NCI-H510A (cell line): Measurements from ENCODE around the gene AFF2.

Source experiments
- DNase-seq: peaks from one replicate; lab custom pipeline; 2025; lab: John Stamatoyannopoulos, UW

Gene AFF2

DNA sequence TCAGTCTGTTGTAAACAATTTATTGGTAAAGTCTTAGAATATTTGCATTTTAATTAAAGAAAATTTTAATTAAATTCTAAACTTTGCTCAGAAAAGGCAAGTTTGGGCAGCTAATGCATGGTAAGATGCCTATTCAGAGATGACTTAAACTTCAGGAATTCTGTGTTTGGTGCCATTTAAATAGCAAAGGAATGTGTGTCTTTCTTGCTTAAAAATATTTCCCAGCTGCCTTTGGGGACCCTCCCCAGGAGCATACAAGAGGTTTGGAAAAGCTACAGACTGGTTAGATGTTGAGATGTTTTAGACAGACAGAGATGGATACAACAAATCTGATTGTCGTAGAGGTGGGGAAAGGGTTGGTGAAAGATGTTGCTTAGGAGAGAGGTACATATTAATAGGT, 36.5 kb downstream of the AFF2 start:
- DNase-seq = no peak

DNA sequence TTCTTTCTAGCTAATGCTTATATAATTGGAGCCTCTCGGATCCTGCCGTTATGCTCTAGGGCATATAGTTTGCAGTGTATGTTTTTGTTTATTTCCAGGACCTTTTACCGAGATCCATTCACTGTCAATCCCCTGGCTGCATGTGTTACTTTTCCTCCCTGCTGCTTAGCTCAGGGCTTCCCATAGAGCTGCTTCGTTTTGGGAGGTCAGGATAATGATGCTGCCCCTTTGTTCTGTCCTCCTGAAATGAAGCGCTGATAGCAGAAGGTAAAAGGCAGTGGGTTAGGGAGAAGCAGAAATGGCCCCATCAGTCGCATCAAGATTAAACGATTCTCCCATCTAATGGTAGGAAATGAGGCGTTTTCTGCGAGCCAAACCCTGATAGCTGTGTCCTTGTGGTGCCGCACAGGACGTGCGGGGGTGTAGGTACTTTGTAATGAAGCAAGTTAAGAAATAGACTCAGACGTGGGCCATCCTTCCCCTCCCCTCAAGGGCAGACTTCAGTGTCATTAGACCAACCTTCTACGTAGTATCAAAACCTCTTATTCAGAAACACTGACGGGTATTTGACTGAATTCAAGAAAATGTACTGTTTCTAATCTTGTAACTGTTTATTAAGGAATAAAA, 37.3 kb downstream of the AFF2 start:
- DNase-seq = no peak

DNA sequence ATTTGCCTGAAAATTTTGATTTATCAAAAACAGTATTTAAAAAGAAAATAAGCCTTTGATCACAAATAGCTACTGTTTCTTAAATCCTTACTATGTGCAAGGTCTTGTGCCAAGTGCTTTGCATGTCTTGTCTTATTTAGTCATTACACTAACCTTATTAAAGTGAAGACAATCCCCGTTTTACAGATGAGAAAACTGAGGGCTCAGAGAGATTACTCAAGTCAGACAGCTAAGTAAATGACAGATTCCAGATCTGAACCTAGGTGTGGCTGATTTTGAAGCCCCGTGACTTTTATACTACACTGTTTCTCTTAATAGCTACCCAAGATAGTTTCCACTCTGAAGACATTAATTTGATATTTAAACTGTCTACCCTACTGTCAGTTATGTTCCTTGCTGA, 38.2 kb downstream of the AFF2 start:
- DNase-seq = no peak

DNA sequence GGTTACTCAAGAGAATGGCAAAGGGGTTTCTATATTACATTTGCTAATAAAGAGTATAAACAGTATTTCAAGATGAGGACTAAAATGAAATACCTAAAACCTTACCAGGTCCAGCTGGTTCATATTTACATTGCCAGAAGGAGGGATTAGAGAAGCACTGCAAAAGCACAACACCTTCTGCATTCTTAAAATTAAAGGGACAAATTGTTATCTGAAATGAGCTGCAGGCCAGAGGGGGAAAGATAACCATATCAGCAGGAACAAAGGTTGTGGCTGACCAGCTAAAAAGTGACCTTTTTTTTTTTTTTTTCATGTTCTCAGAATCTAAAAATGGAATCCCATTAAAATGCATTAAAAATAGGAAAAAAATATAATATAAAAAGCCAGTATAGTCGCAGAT, 39.7 kb downstream of the AFF2 start:
- DNase-seq = no peak

DNA sequence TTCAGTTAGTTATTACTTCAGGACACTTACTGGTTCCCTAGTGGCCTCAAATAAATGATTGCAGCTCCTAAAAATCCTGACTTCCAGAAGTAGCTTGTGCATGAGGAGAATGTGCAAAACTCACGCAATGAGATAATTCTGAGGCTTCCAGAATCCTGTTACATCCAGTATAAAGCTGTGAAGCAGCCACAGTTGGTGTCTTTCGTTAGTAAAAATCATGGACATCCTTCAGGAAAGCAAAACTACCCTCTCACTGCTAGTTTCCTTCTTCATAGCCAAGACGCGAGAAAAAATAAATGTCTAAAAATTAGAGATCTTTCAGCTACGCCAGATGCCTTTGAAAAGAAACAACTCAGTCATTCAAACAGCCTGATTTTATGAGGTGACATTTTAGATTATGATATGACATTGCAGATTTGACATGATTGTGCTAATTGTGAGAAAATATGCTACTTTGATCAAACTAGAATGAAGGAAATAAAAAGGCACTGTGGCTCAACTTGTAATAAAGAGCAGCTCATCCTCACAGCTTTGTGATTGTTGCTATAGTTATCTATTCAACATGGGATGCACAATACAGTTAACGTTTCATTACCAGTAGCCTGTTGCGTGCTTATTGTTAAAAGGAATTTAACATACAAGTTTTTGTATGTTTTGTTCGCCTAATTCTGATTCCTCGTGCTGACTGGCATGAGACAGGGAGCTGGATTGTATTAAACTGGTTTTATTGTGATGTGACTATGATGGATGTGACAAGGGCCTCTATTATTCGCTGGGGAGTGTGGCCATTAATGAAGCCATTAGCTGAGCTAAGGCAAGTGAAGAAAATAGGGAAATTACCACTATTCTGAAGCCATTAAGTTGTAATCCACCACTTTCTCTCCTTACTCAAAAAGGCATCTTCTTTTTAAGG, 40.5 kb downstream of the AFF2 start:
- no peak for DNase-seq

DNA sequence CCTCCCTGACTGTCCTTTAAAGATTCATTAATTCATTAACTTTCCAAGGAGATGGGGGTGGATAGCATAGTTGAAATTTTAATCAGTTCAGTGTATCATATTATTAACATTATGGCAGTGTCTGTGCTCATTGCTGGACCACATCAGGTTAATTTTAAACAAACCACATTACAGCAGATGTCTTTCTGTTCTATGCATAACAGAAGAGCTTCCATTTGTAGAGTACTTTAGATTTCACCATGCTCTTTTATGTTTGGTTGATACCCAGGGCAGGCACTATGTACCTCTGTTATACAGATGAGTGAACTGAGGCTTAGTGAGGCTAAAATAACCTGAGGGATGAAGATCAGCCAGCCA, 41.1 kb downstream of the AFF2 start:
- DNase-seq = no peak

DNA sequence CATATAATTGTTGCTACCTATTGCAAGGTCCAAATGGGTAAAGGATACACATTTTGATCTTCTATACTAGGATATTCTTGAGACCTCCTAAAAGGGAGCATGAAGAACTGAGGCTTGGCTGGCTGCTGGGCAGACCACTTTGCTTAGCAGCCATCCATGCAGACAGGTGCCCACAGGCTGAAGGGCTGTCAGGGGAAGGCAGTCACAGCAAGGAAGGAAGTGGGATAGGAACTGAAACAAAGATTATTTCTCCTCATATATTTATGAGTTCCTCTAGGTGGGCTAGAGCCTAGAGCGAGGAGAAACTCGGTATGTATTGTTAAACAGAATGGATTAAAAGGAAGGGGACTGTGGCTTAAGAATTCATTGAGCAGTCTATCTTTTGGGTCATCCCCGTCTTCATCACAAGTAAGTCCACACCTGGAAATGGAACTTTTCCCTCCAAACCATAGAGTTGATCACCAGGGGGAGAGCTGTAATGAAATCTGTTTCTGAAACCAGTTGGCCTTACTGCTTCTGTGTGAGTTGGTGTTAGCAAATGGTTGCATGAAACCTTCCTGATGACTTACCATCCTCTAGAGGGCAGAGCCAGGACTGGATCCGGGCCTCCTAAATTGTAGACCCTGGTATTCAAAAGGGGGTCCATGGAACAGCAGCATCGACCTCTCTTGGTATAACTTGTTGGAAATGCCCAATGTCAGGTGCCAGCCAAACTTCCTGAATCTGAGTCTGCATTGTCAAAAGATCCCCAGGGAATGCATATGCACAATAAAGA, 42.3 kb downstream of the AFF2 start:
- DNase-seq = no peak

DNA sequence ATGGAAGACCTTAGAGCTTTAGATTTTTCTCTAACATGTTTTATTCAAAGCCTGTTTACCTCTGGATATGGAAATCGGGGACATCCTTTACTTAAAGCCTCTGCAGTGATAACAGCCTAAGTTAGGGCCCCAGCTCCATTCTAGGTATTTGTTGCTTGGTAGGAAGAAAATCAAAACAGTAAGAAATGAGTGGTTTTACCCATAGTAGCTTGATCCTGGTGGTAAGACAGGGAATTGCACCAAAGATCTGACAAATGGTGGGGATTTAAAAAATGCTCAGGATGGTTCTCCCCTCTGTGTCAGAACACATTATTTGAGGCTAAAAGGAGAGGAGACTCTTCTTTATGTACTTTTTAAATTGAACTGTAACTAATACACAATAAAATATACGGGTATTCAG, 52.4 kb downstream of the AFF2 start:
- DNase-seq = no peak

DNA sequence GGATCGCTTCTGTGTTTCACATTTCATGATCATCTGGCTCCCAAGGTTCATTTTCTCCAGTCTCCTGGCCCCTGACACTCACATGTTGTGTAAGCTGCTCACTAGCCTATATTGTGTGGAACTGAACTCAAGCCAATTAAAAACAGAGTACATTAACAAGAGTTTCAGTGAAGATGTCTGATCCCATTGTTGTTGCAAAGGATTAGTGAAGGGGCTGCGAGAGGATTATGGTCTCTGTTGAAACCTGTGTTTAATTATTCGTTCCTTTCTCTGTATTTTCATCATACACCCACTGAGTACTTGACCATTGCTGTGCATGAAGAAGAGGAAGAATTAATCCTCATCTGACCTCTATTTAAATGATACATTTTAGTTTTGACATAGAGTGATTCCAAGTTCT, 54.7 kb downstream of the AFF2 start:
- no peak for DNase-seq

DNA sequence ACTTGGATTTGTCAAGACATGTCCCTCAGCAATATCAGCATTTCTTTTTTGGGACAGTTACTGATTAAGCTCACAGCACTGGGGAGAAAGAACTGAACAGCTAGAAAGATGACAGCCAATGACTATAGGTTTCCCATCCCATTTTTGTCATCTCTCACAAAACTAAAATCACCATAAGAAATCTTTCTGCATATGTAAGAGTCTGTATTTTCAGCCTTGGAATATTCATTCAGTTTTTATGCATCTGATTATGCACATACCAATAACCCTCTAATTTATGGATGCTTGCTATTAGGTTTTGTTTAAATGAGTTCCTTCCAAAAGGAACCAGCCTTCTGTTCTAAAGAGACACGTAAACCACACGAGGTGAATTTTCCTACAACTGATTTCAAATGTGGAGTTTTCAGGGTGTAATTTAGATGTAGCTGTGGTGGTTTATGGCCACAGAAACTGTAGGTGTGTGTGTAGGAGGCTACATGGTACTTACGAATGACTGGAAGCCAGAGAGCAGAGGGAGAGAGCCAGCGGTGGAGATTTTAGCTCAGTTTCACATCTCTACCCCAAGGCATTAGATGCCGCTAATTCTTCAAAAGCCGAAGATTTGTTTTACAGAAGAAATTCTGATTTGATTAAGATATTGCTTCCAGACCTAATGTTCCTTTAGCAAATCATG, 55.3 kb downstream of the AFF2 start:
- no peak for DNase-seq

DNA sequence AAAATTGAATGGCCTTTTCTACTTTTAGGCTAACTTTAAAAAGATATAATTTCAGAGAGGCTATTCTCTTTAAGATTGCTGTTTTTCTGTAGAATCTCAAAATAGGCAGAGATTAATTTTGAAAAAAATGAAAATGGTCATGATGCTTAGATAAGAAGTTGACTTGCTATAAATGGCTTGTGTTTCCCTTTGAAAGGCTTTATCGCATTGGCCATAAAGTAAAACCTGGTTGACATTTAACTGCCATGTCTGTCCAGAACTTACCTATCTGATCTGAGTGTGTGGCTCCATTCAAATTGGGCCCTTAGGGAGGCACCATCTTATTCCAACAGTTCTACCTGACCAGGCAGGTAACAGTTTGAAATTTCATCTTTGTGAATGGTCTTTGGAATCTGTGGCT, 56.1 kb downstream of the AFF2 start:
- no peak for DNase-seq

DNA sequence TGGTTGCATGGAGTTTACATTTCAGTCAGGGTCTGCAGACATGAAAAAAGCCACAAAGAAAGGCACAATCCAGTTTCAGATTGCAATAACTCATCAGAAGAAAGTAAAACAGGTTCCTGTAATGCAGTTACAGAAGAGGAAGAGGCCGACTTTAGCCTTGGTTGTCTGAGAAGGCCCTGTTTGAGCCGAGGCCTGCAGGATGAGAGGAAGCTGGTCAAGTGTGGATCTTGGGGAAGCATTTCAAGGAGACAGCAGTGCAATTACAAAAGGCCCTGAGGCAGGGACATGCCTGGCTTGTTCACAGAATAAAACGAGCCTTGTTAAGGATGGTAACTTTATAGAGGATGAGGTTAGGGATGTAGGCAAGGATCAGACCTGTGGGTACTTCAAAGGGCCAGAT, 62.4 kb downstream of the AFF2 start:
- no peak for DNase-seq

DNA sequence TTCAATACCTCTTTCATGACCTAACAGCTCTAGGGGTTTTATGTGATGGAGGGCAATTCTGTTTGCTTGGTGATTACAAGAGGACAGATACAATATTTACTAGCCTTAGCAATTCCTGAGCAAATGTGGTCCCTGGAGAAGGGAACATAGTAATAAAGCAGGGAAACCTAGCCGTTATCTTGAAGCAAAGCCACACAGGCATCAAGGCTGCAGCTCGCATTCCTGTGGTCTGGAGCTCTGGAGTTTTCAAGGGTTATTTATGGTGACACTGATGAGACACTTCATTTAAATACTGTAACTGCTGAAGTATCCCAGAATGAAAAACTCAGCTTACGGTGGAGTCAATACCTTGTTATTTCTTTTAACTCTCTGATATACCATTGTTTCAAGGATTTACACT, 66.8 kb downstream of the AFF2 start:
- DNase-seq = no peak

DNA sequence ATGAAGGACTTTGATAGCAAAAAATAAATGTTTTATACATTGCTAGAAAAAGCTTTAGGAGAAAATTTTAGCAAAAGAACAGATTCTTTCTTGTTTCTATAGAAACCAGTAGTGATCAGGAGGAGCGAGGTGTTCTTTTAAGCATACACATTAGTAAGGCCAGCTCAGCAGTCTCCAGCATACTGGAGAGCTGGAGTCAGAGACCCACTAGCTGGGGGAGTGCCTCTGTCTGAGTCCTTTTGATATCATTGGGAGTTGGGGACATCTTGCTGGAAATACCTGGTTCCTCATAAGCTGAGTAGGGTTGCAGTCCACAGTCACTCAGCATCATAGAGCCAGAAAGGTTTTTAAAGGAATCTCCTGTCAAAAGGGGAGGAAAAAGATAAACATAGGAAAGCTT, 67.4 kb downstream of the AFF2 start:
- no peak for DNase-seq

DNA sequence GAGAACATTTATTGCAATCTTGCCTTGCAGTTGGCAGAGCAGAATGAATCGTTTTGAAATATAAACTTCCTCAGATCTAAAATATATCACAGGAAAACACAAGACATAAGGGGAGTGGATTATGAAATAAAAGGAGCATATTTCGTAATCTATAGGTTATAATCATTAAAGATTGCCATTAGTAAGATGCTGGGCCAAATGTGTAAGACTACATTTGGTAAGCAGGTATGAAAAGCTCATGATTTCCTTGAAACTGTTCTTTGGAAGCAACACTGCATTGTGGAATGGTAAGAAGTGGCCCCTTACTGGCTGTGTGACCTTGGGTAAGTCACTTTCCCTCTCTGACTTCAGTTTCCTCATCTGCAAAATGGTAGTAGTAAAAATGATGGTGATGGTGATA, 68.3 kb downstream of the AFF2 start:
- DNase-seq = no peak

DNA sequence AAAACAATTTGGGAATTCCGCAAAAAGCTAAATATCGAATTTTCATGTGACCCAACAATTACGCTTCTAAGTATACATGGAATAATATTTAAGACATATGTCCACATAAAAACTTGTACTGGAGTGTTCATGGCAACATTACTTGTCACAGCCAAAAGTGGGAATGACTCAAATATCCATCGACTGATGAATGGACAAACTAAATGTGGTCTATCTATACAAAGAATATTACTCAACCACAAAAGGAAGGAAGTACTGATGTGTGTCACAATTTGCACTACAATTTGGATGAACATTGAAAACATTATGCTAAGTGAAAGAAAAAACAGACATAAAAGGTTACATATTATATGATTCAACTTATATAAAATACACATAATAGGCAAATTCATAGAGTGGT, 71.9 kb downstream of the AFF2 start:
- no peak for DNase-seq

DNA sequence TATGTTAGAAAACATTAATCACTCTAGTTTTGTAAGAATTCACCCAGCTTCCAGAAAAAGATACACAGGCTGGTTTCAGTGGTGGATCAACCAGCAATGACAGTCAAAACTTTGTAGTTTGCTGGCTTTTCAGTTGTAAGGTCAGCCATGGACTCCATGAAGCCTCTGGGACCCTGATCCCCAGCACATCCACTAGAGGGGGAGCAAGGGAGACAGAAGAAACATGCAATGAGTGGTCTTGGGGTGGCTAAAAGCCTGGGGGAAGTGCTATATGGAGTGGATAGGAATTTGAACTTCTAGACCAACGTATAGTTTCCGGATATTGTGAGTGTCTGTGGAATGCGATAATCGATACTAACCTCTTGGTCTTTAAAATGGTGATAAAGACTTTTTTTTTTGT, 72.7 kb downstream of the AFF2 start:
- DNase-seq = no peak

DNA sequence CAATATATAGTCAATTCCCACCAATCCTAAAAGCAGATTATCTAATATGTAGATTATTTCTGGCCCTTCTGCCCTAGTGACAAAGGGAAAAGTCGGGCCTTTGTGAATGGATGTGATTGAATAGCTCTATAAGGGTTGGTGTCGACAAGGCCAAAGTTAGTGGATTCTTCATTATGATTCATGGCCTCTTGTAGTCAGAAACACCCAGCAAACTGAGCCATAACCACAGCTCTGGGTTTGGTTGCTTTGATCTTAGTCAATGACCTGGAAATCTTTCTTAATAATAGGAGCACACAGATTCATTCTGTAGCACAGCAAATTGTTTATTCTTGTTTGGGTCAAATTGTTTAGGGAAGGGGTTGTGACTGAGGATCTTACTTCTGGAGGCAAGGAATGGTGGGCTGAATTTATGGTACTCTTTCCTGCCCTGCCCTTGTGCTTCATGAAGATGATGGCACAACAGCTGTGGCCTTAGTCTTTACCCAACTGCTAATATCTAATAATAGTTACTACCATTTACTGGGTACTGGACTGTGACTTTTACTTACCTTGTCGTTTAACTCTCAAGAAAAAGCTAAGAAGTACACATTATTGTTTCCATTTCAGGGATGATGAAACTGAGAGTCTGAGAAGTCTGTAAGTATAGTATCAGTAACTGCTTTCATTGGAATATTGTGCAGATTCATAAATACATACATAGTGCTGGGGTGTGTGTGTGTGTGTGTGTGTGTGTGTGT, 74.0 kb downstream of the AFF2 start:
- DNase-seq = no peak

DNA sequence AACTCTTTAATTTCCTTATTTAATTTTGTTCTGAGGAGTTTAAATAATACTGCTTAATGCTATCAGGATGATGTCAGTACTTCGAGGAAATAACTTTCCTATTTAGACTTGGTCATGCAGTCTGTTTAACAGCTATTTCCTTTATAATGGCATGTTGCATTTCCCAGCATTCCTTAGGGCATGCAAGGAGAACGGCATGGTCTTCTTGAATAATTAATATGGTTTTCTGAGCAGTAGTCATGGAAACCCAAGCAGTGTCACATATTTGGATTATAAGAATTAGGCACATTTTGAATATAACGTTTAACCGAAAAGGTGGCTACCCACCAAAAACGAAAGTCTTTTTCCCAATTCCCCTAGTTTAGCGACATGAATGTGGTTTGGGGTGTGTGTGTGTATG, 76.0 kb downstream of the AFF2 start:
- DNase-seq = no peak

DNA sequence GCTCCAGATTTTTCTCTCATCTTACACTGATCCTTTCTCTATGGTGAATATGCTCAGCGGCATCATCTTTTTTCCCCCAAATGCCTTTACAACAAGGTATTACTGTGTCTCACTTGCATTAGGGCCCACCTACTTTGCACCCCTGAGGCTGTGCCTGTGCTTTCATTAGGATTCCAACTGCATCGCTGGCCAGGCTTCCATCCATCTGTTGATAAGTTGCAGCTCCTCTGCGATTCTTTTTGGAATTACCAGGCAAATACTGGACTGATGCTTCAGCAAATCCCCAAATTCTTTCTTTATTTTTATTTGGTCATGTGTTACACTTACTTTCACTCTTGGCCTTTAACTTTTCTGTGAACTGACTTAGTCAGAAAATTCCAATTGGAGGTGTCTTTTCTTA, 77.3 kb downstream of the AFF2 start:
- DNase-seq = no peak

DNA sequence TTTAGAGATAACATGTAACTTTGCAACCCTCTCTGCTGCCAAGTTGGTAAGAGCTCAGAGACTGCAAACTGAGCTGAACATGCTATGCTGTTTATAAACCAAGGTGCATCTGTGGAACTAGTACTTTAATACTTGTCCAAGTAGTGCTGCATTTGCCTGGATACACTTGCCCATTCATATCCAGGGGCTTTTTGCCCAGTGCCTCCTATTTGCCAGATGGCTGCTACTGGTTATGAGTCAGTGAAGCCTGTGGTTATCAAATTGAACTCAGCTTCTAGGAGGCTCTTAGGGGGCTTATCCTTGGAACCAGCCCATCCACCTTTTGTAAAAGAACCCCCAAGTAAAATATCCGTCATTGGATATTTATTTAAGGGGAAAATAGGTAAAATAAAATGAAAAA, 79.6 kb downstream of the AFF2 start:
- no peak for DNase-seq

DNA sequence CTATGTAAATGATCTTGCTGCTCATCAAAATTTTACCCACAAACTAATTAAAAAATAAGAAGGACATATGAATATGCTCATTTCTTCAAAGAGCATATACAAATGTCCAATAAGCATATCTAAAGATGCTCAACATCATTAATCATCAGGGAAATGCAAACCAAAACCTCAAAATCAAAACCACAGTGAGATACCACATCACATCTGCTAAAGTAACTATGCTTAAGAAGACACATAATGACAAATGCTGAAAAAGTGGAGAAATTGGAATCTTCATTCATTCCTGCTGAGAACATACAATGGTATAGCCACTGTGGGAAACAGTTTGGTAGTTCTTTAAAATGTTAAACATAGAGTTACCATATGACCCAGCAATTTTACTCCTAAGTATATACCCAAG, 81.9 kb downstream of the AFF2 start:
- no peak for DNase-seq
